HG03354 (cell line): ENCODE results near the gene NR1D1.
"Not testable (repeated sequence)": the region's sequence is repeated elsewhere in the genome, so short reads cannot be mapped to it uniquely, and the experiment has no call there.

Experiments
- ATAC-seq: cut with Tn5 transposase; IDR thresholded peaks from one replicate; pipeline ENCODE4 v1.9.1; 2021; ENCODE audit warnings: mild to moderate bottlenecking; ENCODE audit not compliant: unreplicated experiment, poor library complexity, severe bottlenecking

The NR1D1 gene

DNA sequence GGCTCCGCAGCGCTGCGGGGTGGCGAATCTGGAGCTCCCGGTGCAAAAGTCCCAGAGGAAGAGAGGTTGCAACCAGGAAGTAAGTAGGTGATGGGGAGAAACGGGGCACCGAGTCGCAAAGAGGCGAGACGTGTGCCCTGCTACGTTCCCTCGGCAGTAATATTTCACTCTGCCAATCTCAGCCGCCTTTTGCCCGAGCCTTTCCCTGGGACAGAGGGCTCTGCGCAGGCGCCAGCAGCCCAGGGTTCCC lies at the start of gene NR1D1:
Gene NR1D1 (minus strand): TSS at position 171 of the 250 bp plus-strand sequence. CDS start 495 bp downstream, outside the sequence.
- ATAC-seq, result no peak

DNA sequence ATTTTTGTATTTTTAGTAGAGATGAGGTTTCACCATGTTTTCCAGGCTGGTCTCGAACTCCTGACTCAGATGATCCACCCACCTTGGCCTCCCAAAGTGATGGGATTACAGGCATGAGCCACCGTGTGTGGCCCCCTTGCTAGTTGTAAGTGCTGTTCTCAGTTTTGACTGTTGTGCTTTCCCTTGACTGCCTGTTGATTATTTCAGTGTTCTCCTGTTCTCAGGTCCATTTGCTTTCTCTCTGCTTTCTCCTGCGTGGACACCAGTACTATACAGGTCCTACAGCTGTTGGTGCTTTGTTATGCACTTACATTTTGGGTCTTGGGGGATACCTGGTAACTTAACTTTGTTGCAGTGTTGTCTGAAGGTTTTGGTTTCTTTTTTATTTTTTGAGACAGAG lies 48.1 kb upstream of the NR1D1 start:
- ATAC-seq, result no peak

DNA sequence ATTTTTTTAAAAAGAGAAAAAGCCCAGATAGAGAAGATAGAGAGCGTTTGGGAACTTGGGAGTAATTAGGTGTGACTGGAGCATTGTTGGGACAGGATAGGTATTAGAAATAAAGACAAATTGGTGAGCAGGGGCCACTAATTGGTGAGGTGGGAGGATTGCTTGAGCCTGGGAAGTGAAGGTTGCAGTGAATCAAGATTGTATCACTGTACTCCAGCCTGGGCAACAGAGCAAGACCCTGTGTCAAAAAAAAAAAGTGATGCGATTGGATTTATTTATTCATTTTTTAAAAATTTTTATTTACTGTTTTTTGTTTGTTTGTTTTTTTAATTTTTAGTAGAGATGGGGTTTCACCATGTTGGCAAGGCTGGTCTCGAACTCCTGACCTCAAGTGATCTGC lies 45.1 kb upstream of the NR1D1 start:
- no peak for ATAC-seq

DNA sequence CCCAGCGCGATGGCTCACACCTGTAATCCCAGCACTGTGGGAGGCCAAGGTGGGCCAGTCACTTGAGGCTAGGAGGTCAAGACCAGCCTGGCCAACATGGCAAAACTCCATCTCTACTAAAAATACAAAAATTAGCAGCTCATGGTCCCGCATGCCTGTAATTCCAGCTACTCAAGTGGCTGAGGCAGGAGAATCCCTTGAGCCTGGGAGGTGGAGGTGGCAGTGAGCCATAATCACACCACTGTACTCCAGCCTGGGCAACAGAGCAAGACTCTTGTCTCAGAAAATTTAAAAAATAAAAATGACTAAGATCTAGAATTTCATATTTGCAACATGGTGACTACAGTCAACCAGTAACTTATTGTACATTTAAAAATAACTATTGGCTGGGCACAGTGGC lies 42.8 kb upstream of the NR1D1 start:
- not testable (repeated sequence) for ATAC-seq

DNA sequence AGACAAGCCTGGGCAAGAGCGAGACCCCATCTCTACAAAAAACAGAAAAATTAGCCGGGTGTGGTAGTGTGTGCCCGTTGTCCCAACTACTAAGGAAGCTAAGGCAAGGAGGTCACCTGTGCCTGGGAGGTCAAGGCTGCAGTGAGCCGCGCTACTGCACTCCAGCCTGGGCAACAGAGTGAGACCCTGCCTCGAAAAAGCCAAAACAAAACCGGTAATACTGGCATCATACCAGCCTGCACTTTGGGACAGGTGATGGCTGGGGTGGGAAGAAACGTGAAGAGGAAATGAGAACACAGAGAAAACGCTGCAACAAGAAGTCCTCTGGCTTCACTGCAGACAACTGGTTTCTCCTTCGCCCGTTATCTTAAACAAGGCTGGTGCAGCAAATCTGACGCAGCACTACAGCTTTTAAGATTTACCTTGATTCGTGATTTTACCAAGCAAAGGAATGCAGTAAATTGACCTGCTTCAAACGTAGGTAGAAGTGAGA lies 39.2 kb upstream of the NR1D1 start:
- ATAC-seq, result peak; percentile 22

DNA sequence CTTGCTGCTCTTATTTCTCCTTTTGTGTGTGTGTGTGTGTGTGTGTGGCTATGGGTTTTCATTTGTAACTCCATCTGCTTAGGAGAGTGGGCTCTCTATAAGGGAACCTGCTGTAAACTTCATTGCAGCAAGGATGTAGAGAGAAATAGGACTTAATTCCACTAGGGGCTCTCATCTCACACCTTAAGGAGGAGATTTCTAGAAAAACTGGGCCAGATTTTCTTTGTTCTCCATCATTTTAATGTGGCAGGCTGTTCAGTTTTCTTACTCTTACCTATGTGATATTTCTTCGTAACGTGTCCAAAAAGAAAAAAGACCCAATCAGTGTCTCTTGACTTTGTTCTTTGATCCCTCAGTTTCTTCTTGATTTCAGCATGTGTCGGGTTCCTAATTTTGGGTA lies 35.4 kb upstream of the NR1D1 start:
- no peak for ATAC-seq

DNA sequence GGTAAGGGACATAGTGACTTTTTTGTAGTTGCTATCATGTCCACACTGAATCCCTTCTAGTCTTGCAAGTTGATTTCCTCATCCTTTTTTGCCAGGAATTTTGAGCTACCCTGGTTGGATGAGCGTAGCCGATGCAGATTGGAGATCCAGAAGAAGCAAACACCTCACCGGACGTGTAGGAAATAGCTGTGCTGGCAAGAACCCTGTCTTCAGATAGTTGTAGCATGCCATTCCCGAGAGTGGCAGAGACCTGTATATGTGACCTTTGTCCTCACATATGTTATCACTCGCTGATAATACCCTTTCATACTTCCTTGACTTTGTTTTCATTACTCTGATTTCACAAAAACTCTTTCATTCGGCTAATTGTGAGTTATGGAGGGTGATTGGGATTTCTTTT lies 33.8 kb upstream of the NR1D1 start:
- ATAC-seq, result no peak

DNA sequence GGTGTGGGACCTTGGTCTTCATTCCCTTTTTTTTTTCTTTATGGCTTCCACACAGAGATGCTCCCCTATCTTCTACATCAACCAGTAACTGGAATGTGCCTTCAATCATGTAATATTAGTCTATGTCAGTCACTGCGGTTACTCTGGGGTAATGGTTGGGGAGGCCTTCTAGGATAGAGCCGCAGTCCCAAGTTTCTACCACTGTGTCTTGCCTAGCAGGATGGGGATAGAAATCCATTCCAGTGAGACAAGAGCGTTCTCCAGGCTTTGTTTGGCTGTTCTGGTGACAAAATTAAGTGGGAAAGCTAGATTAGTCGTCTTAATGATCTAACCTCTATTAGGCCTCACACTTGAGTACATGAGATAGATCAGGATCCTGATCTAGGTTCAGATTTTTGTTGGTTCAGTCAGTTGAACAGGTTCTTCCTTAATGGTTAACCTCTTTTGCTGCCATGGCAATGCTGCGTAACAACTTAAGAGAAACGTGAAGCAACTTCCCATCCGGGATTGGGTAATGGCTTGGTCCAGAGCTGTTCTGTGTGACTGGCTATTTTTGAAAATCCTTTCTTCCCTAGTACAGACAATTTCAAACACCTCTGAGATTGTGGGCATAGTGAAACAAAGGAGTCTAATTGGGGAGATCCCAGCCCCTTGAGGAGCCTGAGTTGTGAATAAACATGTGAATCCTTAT lies 30.1 kb upstream of the NR1D1 start:
- ATAC-seq, result no peak

DNA sequence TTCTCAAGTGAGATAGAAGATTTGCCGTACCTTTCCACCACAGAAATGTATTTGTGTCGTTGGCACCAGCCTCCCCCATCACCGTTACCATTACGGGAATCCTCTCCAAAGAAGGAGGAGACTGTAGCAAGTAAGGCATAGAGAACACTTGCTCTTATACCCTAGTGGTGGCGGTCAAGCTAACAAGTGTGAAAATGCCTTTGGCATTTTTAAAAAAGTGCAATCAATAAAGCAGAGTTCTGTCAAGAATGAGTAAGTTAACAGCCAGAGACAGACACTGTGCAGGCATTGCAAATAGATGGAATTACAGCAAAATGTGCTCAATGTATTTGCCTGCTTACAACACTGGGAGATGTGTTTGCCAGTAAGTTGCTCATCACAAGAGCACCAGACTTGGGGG lies 29.1 kb upstream of the NR1D1 start:
- ATAC-seq, result no peak

DNA sequence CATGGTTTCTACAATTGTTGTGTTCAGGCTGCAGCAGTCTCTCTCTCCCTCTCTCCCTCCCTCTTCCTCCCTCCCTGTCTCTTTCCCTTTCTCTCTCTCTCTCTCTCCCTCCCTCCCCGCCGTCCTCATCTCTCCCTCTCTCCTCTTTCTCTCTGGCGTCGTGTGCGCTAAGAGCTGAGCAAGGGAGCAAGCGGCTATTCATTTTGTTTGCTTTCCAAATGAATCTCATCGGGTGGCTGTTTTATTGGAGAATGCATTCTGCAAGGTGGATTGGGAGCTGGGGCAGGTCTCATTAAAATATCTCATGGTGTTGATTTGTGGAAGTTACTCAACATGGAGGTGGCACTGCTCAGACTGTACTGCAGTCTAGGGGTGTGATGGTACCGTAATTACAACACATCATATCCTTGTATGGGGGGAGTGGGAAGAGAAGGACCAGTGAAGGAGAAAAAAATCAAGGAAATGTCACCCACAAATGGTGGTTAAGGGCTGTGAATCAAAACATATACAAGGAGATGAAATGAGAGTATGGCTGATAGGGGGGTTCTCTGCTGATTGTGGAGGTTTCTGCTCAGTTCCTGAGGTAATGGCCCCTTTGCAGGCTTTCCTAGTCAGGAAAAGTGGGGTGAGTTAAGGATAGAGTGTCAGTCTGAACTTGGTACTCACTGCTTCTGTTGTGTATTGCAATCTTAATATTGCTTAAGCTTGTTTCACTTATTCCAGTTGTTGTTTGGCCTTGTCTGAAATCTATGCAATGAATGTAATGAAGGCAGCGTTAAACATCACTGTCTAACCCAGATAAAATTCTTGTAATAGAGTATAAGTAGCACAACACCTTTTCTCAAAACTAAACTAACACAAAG lies 24.1 kb upstream of the NR1D1 start:
- no peak for ATAC-seq

DNA sequence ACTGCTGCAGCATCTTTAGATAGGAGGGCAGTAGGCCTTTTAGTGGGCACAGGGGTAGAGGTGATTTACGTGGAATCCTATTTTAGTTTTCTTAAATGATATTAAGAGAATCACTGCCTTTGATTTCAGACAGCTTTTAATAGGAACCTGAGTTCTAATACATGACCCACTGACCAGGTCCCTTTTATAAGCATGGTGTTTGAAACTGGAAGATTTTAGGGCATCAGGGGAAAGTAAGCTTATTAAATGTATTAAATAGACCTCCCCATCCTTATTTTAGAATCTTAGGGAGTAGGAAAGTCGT lies 23.4 kb upstream of the NR1D1 start:
- no peak for ATAC-seq

DNA sequence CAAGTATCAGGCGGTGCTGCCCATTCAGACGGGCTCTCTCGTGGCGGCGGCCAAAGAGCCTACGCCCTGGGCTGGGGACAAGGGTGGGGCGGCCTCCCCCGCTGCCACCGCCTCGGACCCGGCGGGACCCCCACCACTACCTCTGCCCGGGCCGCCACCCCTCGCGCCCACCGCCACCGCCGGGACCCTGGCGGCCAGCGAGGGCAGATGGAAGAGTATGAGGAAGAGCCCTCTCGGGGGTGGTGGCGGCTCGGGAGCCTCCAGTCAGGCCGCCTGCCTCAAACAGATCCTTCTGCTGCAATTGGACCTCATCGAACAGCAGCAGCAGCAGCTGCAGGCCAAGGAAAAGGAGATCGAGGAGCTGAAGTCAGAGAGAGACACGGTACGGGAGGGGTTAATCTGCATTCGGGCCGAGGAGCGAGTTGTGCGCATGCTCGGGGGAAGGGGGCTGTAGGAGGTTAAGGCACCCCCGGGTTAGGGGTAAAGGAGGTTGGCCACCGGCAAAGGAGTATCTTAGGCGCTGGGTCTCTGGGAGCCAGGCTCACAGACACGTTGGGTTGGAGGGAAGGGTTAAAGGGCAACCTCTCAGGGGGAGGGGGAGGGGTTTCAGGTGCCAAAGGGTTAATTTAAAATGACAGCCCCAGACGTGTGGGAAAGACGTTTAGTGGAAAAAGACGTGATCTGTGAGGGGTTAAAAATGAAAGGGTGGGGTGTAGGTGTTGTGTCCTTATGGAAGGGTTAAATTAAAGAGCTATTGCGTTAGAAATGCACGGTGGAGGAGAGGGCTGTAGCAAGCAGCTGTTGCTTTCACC lies 22.8 kb upstream of the NR1D1 start:
- peak; percentile 18 for ATAC-seq

DNA sequence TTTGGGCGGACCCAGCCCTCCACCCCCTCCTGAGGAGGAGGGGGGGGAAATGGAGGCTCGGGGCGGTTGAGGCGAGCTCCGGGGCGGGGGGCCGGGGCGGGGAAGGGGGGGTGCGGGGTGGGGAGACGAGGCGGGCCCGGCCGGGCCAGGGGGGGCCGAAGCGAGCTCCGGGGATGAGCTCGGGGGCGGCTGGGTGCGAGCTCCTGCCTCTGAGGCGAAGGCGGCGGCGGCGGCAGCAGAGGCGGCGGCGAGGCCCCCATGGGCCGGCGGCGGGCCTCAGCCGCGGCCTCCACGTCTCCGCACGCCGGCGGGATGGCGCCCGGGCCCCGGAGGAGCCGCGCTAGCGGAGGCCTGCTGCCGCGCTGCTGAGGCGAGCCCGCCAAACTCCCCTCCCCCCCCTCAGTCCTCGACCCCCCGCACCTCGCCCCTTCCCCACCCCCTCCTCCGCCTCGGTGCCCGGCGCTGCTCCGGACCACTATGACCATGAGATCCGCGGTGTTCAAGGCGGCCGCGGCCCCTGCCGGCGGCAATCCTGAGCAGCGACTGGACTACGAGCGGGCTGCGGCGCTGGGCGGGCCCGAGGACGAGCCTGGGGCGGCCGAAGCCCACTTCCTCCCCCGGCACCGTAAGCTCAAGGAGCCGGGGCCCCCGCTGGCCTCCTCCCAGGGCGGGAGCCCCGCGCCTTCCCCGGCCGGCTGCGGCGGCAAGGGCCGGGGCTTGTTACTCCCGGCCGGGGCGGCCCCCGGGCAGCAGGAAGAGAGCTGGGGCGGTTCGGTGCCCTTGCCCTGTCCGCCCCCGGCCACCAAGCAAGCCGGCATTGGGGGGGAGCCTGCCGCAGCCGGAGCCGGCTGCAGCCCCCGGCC lies 22.0 kb upstream of the NR1D1 start:
- peak; percentile 59 for ATAC-seq

DNA sequence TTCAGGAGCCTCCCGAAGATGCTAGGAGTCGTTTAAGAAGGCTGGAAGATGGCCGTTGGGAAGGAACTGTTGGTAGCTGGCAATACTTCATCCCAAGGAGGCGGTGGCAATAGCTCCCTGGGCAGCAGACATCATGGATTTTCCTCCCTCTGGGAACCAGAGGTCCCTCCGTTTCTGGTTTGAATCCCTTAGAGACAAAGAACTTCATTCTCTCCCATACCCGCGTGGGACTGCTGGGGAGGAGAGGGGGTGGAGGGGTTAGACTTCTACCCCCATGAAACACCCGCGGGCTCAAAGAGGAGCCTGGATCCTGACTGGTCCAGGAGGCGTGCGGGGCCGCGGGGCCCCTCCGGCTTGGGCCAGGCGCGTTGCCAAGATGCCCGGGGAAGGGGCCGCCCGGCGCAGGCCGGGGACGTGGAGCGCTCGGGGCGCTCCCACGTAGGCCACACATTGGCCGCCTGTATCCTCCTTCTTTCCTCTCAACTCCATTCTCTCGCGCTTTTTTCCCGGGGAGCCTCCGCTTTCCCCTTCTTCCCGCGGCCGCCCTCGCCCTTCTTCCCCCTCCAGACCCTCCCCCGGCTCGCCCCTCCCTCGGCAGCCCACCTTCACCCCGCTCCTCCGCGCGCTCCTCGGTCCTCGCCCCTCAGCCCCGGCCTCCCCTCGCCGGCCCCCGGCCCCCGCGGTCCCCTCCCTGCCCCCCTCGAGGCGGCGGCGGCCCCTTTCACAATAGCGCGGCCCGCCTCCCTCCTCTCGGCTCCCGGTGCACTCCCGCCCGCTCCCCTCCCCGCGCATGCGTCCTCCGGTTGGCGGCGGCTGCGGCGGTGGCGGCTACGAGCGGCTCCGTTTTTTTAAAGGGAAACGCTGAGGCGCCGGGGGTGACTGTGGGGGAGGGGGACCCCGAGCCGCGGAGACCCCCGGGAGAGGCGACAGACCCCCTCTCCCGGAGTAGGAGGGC lies 21.1 kb upstream of the NR1D1 start, which contains the start of gene MSL1:
Gene MSL1 (plus strand): TSS at position 791 of the 955 bp plus-strand sequence. CDS start 642 bp downstream, outside the sequence.
- ATAC-seq, result peak; percentile 65

DNA sequence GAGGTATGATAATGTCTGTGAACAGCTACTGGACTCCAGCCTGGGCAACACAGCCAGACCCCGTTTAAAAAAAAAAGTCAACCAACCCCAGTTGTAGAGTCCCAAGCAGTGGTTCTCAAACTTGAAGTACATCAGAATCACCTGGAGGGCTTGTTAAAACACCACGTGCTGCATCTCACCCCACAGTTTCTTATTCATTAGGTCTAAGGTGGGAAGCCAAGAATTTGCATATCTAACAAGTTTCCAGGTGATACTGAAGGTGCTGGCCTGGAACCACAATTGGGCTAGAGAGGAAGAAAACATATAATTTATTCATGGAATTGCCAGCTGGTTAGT lies 14.7 kb upstream of the NR1D1 start:
- ATAC-seq, result no peak

DNA sequence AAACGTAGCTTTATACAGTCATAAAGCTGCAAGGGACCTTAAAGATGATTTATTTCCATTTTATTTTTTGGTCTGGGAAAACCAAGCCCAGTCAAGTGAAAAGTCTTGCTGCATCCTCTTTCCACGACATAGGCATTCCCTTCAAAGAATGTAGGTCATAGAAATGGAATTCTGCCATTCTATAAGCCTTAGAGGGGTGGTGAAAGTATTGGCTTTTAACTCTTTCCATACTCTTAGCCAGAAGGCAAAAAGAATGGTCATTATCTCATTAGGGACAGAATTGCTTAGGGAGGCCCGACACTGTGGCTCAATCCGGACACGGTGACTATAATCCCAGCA lies 13.5 kb upstream of the NR1D1 start:
- no peak for ATAC-seq

DNA sequence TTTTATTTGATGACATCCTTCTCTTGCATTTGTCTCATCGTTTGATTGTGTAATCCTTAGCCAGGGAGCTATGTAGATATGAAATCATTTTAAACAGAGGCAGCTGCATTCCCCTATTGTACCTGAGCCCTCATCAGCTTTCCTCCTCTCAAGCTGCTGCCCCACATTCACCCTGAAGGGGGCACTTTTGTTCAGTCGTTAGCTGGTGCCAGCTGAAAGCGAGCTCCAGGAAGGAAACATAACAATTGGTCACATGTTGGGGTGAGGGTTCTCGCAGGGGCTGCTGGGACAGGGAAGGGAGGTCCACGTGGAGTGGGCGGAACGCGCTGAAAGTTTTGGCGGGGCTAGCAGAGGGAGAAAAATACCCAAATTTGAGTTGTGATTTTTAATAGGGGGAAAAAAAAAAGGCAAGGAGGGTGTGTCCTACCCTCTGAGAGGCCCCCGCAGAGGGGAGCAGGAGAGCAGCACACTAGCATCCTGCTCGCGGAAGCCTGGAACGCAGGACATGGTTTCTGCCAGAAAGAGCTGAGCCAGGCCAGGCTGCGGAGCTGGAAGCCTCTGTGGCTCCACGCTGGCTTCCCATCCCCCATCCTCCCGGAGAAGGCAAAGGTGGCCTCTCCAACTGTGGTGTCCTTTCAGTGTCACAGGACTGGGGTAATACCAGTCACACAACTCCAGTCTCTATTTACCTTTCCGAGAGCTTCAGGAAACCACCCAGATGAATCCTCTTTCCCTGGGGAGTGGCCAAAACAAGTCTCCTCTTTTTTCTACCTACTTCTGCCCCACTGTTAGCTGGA lies 12.9 kb upstream of the NR1D1 start:
- peak; percentile 85 for ATAC-seq

DNA sequence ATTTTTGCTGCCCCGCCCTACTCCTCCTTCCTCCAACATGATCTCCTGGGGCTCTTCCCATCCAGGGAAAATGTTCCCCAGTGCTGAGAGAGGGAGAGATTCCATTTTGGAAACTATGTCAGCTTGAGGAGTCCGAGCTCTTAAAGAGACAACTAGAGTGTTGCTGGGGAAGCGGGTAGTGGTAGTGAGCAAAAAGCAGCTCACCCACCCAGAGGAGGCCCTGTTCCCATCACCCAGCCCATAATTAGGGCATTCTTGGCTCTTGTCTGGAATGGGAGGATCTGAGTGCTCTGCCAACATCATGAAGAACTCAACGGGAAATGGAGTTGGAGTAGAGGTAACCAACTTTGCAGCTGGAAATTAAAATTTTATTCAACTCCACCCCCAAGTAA lies 12.3 kb upstream of the NR1D1 start:
- ATAC-seq, result no peak
